Left ventricle myocardium inferior (tissue), 1 donor: ENCODE measurements around the gene G6PC2. TPM values are rescaled to one million over a fixed set of nuclear protein-coding genes. Genes with fewer than 3 reads are reported as not detected.

ENCODE experiments used
- DNase-seq: peaks from one replicate; pipeline ENCODE4 v3.0.0-alpha.2; 2020
- H3K27ac ChIP-seq: fragments of 200-600 bp; replicated peaks from 2 replicates; pipeline ENCODE4 v1.8.0; 2021
- H3K27me3 ChIP-seq: fragments of 200-600 bp; 2 replicates; pipeline ENCODE4 v1.8.0; 2021; ENCODE audit warnings: low read depth
- H3K36me3 ChIP-seq: fragments of 200-600 bp; 2 replicates; pipeline ENCODE4 v1.8.0; 2021
- H3K4me1 ChIP-seq: fragments of 200-600 bp; 2 replicates; pipeline ENCODE4 v1.8.0; 2021
- H3K4me3 ChIP-seq: fragments of 200-600 bp; 2 replicates; pipeline ENCODE4 v1.8.0; 2021; ENCODE audit warnings: mild to moderate bottlenecking, moderate library complexity
- H3K9me3 ChIP-seq: fragments of 200-600 bp; replicated peaks from 2 replicates; pipeline ENCODE4 v1.8.0; 2021
- CTCF ChIP-seq: fragments of 200-600 bp; IDR thresholded peaks from 2 replicates; pipeline ENCODE4 v1.8.0; 2021; ENCODE audit warnings: antibody characterized with exemption, mild to moderate bottlenecking, borderline replicate concordance
- intact Hi-C: fragments of 100-400 bp; cut with micrococcal nuclease; formaldehyde crosslinking; loops from one replicate; pipeline ENCODE4 v1.11.0; 2022
- long read RNA-seq: library from polyadenylated mRNA; unstranded; transcript quantifications from one replicate; pipeline ENCODE4 v2.0.0, GENCODE V29; 2021
- total RNA-seq: library from RNA; stranded (reverse); fragmentation: NEBNext Ultra II Directional; extraction: Animal tissue kit (Norgen Biotek cat#: 25700); gene quantifications from one replicate; pipeline ENCODE4 v1.2.1, GENCODE V29; 2021
- donor health status: DM: no; HTN: yes; CAD: no; lungs with severe emphysema.

Gene G6PC2
- total RNA-seq, result not detected
- long read RNA-seq, result 0 reads

- no peak within 1 kb of the TSS for H3K4me3 ChIP-seq
- H3K27ac ChIP-seq, result no peak within 1 kb of the TSS
- H3K4me1 ChIP-seq, result no peaks in the 10 kb centered on the region
- H3K36me3 ChIP-seq, result no peaks in the 10 kb centered on the region
- H3K9me3 ChIP-seq, result no peaks in the 10 kb centered on the region
- H3K27me3 ChIP-seq, result peaks cover 8% of the 10 kb centered on the region
- DNase-seq, result no peak
- intact Hi-C loops, result no loop called here
- no peak for TF ChIP-seq CTCF
Measured at GRCh38 chr2:168901003-168901402, at the start of gene G6PC2. Gene G6PC2, plus strand, starts transcription at chr2:168901291. Its CDS starts 41 bp downstream, at chr2:168901332.

- DNase-seq, result no peak
- H3K27ac ChIP-seq, result no peak overlapping the region
- no peaks in the 10 kb centered on the region for H3K27me3 ChIP-seq
- TF ChIP-seq CTCF, result no peak
- peaks cover 14% of the 10 kb centered on the region for H3K4me1 ChIP-seq
- peaks cover 46% of the 10 kb centered on the region for H3K36me3 ChIP-seq
- H3K9me3 ChIP-seq, result no peaks in the 10 kb centered on the region
- no peak overlapping the region for H3K4me3 ChIP-seq
- intact Hi-C loops, result no loop called here
Measured at GRCh38 chr2:168851674-168852320, 49.3 kb upstream of the G6PC2 start.

GRCh38 chr2:168852481-168852880, 48.6 kb upstream of the G6PC2 start:
- no peak for DNase-seq
- no peaks in the 10 kb centered on the region for H3K9me3 ChIP-seq
- H3K4me1 ChIP-seq, result peaks cover 16% of the 10 kb centered on the region
- intact Hi-C loops, result no loop called here
- TF ChIP-seq CTCF, result no peak
- no peak overlapping the region for H3K27ac ChIP-seq
- no peaks in the 10 kb centered on the region for H3K27me3 ChIP-seq
- peaks cover 46% of the 10 kb centered on the region for H3K36me3 ChIP-seq
- no peak overlapping the region for H3K4me3 ChIP-seq

- peaks cover 54% of the 10 kb centered on the region for H3K36me3 ChIP-seq
- H3K4me1 ChIP-seq, result peaks cover 16% of the 10 kb centered on the region
- H3K27ac ChIP-seq, result no peak overlapping the region
- no peak for TF ChIP-seq CTCF
- no peak overlapping the region for H3K4me3 ChIP-seq
- H3K9me3 ChIP-seq, result no peaks in the 10 kb centered on the region
- no peaks in the 10 kb centered on the region for H3K27me3 ChIP-seq
- intact Hi-C loops, result no loop called here
- DNase-seq, result no peak
Measured at GRCh38 chr2:168853471-168853870, 47.6 kb upstream of the G6PC2 start.

- H3K36me3 ChIP-seq, result peaks cover 58% of the 10 kb centered on the region
- intact Hi-C loops, result no loop called here
Measured at GRCh38 chr2:168854651-168855050, 46.4 kb upstream of the G6PC2 start.

More at GRCh38 chr2:168854651-168855050, 46.4 kb upstream of the G6PC2 start:
- DNase-seq, result no peak
- no peak overlapping the region for H3K4me3 ChIP-seq
- no peaks in the 10 kb centered on the region for H3K9me3 ChIP-seq
- H3K27me3 ChIP-seq, result no peaks in the 10 kb centered on the region
- no peak for TF ChIP-seq CTCF
- H3K27ac ChIP-seq, result no peak overlapping the region
- peaks cover 10% of the 10 kb centered on the region for H3K4me1 ChIP-seq
